COLO829 (cell line): ENCODE results near the gene CERK.
"Not testable (repeated sequence)": the region's sequence is repeated elsewhere in the genome, so short reads cannot be mapped to it uniquely, and the experiment has no call there.

Experiments
- DNase-seq: peaks from one replicate; pipeline ENCODE4 v3.0.0; 2012; ENCODE audit warnings: low spot score

The CERK gene

DNA sequence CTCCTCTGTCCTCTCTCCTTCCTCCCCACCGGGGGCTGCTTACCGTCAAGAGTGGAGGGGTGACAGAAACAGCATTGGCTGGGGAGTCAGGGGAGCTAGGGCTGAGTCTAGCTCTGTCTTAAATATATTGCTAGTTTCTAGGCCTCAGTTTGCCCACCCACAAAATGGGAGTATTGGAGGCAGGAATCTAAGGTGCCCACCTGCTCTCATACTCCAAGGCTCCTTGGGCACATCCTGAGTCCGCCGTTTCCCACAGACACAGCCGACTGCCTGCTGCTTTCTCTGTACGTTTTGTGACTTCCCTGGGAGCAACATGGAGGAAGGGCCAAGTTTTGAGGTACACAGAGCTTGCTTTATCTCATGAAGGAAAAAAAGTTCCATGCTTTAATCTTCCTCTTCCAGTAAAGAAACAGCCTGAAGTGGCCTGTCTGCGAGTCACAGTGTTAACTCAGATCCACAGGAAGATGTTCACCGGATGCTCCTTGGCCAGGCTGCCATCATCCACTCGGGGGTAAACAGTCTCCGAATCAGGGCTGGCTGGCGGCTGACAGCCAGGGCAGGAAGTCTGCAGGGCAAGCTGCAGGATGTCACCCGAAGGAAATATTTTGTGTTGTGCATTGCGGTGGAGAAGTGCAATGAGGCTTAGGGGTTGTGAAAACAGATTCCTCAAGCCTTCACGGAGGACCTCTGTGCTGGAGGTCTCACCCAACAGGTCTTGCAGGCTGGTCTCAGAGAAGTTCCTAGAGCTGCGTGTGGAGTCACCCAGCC is 11.0 kb upstream of the CERK start:
- no peak for DNase-seq

DNA sequence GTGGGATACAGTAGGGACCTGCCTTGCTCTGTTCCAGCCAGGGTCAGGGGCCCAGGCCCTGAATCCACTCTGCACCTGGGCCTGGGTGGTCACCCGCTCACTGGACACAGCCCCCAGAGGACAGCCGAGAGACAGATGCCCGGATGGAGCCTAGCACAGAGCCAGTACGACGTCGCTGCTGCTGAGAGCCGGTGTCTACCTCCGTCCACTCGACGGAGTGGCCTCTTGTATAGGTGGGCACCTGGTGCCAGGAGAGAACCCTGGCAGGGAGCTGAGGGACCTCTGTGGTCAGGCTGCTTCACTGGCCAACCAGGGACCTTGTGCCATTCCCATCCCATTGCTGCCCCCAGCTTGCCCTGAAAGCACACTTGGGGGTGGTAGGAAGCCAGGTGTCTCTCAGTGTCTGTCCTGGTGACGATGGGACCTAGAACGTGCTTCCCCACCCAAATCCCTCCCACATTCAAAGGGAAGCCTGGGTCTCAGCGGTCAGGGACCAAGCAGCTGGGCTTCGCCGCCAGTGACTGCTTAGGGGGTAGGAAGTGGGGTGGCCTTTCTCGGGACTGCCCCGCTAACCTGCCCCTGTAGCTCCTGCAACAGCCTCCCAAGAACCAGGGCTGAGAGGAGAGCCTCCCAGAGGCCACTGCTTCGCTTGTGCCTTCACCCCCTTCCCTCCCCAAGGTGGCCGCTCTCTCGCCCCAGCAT is 10.3 kb upstream of the CERK start:
- DNase-seq: no peak

DNA sequence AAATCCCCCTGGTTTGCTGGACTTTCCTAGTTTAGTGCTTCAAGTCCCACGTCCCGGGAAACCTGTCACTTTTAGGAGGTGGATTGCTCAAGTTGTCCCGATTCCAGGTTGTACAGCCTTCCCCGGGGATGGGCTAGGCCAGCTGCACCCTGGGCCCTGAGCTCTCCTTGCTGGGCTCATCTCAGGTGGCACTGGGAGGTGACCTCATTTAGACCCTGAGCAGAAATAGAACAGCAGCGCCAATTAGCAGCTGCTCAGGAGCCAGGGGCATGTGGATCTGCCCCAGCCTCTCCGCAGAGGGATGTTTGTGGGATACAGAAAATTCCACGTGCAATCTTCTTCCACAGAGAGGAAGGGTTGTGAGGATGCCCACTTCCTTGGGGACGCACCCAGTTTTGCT is 9.6 kb upstream of the CERK start:
- DNase-seq: no peak

DNA sequence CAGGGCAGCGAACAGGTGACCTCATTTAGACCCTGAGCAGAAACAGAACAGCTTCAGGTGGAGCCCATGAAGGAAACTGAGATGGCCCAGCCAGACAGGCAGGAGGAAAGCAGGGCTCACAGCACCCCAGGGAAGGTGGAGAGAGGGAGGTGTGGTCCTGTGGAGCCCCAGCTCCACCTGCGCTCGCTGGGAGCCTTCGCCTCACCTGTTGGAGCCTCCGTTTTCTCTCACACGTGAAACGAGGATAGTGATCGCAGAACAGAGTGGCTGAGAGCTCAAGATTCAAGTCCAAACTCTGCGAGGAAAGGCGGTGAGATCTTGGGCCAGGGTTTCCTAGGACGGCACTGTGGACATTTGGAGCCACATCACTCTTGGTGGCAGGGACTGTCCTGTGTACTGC is 8.6 kb upstream of the CERK start:
- no peak for DNase-seq

DNA sequence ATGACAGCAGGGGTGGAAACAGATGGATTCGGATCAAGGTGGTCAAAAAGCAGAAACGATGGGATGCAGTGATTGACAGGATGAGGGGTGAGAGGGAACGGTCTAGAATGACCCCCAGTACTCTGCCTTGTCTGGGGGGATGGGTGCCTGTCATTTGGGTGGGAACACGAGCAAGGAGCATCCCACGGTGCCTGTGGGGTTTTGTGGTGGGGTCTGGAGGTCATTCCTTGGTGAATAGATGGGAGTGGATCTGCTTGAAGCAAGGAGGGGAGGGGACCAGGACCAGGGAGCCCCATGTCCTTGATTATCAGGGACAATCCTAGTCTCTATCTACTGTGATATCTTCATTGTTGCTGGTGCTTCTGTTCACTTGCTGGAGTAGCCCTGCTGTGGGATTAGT is 8.1 kb upstream of the CERK start:
- no peak for DNase-seq

DNA sequence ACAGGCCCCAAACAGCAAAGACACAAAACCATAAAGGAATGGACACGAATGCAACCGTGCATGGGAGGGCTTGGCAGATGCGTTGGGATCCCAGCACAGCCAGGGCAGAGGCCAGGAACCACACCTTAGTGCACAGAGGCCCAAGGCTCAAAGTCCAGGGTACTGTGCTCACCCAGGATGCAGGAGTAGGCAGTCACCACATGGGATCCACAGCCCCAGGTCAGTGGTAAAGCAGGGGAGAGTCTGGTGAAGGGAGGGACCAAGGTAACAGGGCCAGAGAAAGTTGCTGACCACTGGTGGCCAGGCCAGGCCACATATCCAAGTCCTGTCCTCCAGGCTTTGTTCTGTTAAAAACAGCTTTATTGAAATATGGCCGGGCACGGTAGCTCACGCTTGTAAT is 6.5 kb upstream of the CERK start:
- DNase-seq: no peak

DNA sequence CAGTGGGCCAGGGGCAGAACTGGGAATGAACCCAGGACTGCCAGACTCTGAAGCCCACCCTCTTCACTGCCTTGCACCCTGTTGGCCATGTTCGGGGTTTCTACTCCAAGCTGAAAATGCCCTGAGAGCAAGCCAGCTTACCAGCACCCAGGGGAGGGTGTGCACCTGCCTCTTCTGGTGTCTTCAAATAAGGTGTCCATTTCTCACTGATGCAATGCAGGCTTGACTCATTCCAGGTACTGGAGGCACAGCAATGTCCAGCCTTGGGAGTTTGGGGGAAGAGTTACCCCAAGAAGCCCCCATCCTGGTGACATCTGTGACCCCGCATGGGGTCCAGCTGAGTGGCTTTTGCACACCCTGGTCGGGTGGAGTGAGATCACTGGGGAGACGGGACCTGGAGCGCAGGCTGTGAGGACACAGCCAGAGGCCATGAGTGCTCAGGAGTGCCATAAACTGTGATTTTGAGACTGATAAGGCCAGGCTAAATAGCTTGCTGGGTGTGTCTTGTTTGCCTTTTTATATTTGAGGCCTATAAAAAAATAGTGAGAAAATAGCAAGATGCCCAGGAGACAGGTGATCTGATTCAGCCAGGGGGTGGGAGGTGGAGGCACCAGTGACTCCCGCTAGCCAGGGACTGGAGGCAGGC is 4.6 kb upstream of the CERK start:
- DNase-seq: no peak

DNA sequence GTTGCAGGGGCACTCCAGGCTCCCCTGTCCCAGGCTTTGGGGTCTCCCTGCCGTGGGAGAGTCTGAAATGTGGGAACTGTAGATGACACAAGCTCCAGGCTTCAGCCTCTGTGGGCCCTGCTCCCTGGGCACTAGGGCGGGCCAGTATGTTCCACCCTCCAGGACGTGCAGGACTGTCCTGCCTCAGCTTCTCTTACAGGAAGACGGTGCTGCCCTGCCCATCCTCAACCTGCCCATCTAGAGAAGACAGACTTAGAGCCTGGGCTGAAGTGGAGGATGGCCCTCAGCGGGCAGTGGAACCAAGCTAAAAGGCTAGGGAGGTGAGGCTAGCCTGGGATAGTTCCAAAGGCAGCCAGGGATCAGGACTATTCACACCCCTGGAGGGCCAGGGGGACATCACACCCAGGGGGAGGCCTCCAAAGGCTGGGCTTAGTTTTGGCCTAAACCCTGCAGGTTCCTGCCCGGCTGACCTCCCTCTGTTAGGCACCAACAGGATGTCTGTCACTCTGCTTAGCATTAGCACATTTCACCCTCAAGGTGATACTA is 4.0 kb upstream of the CERK start:
- DNase-seq: no peak

DNA sequence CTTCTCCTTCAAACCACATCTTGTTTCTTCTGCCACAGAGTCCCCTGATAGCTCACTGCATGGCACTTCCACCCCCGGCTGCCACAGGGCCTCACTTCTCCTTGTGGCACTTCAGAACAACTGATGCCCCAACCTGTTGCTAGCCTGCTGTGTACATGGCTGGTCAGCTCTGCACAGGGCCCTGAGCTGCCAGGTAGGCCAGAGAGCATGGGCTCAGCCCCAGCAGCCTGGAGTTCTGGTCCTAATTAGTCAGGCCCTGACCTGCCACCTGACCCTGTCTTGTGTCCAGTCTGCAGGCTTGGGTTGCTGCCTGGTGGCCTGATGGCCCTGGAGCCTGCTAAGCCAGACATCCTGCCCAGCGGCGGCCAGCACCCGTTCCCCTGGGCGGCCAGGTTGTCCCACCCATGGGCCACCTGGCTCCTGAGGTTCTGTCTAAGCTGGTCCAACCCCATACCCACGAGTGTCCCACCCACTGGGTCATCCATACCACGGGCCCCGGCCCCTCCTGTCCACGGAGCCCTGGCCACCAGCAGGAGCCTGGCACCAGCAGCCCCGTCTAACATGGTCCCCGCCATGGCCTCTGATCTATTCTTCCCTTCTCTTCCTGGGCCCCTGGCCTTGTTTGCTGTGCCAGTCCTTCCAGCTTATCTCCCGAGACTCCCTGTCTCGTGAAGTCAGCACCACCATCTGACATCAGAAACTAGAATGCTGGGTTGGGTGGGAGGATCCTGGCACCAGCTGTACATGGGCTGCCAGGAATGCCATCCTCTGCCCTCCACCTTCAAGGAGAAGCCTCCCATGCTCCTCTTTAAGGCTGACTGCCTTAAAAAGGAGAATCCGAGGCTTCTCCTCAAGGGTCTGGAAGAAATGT is 3.1 kb upstream of the CERK start:
- DNase-seq: no peak

DNA sequence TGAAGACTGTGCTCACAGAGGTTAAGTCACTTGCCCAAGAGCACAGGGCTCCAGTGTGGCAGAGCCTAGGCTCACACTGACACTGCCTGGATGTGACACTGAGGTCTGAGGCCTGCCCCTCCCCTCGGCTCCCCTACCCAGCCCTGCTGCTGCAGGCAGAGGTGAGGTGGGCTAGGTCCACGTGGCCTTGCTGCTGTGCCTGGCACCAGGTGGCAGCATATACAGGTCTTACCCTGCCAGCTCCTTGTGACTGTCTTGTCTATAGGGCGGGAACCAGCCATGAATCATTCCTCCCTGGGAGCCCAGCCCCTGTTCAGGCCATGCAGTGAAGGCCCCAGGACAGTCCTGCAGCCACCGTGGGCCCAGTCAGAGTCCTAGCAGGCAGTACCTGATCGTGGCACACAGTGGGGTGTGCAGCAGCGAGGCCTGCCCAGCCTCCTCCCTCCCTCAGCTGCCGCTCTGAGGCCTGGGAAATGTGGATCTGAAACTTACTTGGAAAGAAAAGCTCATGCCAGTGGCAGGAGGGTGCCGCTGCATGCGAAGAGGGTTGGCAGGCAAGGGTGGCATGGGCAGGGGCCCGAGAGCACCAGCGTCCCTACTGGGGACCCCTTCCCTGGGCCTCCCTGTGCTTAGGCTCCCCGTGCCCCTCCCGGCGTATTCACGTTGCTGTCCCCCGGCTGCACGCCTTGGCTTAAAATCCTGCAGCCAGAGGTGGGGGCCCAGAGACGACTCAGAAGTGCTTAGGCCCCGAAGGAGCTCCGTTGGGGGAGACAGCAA is 1.2 kb upstream of the CERK start:
- no peak for DNase-seq

DNA sequence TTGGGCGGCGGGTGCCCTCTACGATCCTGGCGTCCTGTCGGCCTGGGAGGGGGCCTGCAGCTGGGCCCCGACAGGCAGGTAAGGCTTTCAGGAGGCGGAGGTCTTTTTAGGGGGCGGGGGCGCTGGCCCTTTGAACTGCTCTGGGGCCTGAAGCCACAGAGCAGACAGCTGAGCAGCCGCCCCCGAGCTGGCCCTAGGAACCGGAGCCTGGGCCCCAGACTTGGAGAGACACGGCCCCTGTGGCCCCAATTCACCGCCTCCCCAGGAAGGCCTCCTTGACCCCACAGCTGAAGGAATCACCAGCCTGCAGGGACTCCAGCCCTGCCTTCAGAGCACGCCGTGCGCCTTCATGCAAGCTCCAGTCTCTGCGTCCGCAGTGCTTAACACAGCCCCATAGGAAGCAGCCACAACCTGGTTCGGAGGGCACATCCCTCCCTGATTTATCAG is 618 bp upstream of the CERK start:
- DNase-seq: no peak

DNA sequence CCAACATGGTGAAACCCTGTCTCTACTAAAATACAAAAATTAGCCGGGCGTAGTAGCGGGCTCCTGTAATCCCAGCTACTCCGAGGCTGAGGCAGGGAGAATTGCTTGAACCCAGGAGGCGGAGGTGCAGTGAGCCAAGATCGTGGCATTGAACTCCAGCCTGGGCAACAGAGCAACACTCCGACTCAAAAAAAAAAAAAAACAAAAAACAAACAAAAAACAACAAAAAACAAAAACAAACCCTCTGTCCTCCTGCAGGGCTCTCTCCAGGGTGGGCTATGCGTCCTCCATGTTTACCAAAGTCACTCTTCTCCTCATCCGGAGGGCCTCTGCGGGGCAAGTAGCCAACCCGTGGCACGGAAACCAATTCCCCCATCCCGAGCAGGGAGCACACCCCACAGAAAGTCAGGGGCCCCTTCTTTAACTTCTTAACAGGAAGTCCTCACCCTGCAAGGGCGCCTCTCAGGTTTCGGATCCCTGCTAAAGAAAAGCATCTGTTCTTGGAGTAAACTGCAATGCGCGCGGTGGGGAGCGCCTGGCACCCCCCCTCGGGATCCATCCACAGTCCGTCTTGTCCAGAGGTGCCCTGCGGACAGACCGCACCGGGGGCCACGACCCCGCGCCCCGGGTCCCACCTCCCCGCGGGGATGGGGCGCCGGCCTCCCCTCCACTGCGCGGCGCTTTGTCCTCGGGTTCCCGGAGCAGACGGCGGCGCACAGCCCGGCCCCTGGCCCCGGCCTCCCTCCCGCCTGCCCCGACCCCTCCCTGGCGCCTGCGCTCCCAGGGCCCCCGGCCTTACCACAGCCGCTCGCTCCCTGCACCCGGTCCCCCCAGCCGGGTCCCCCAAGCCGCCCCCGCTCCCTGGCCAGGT is 712 bp downstream of the CERK start:
- no peak for DNase-seq

DNA sequence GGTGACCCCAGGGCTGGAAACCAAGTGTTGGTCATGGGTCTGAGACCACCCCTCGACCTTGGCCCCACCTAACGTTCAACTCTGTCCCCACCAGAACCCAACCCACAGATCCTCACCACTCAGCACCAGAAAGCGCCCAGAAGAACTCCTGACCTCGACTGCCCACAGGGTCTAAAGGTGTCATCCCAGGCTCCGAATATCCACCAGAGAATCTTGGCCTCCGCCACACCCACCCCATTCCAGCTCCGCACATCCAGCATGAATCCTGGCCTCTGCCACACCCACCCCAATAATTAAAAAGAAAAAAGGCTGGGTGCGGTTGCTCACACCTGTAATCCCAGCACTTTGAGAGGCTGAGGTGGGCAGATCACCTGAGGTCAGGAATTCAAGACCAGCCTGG is 1.3 kb downstream of the CERK start:
- no peak for DNase-seq

DNA sequence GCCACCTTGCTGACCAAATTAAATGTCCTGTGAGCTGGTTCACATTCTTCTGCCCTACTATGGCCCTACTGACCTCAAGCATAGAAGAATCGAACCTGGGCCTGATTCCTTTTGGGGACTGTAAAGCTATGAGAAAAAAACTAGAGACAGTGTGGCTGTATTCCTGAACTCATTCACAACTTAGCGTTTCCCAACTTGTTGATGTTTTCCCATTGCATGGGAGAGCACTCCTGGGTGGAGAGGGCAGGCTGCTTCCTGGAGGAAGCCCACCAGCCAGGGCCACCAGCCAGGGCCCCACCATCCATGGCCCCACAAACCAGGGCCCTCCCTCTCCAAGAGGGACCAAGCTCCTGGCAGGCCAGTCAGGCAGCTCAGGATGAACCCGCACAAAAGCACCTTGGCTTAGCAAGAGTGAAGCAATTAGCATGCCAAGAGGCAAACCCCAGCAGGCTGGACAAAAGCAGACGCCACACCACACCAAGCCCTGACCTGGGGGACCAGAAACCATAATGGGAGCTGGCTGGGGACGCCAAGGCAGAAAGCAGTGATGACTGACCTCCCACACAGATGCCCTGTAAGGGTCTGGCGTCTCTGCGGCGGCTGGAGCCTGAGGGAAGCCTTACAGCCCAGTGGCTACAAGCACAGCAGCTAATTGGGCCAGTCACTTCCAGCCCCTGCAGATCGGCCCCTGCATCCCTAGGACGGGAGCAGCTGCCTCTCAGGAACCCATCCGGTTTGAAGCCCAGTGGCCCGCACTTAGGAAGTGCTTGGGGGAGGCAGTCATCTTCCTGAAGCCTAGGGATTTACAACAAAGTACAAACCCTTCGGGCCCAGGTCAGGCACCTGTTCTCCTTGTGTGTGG is 2.1 kb downstream of the CERK start:
- no peak for DNase-seq

DNA sequence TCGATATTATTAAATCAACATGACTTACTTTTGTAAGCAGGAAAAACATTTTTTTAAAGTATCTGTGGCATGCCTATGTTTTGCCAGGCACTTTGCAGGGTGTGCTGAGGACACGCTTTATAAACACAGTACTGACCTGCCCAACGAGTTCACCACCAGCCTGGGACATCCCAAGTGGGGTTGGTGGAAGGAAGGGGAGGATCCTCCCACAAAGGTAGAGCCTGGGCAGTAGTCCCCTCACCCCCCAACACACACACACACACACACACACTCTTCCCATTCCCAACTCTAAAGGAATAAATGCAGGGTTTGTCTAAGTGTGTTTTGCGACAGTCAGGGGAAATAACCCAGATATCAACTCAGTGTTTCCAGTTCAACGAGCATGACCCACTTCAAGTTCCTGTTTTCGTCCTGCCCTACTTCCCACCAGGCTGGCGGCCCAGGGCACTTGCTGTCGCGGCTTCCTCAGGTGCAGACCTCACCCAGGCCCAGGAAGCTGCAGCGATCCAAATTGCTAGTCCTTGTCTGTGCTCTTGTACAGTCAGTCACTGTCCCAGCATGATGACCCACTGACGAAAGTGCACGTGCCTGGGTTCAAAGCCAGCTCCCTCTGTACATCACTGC is 3.1 kb downstream of the CERK start:
- DNase-seq: no peak

DNA sequence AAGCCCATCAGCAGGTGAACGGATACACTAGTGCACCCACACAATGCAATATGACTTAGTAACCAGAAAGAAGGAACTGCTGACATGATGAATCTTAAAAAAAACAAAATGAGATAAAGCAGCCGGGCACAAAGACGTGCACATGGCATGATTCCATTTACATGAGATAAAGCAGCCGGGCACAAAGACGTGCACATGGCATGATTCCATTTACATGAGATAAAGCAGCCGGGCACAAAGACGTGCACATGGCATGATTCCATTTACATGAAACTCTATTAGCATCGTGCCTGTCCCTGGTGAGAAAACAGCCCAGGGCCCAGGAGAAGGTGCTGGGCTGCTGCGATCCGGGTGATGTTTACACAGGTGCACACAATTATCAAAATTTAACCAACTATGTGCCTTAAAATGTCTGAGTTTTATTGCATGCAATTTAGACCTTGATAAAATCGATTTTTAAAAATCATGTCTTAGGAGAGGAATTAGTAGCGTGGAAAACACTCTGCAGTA is 3.8 kb downstream of the CERK start:
- DNase-seq: not testable (repeated sequence)

DNA sequence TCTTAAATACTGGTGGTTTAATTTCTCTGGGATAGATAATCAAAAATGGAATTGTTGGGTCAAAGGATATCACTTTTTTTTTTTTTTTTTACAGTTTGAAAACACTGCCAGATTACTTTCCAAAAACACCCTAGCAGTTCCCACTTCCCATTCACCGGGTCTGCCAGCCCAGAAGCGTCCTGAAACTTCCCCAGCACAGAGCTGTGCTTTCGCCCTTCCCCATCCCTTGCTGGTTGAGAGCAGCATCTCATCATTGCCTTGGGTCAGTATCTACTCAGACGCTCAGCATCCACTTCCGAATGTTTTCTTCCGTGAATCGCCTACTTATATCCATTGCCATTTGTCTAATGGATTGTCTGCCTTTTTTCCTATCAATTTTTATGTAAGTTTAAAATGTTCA is 5.5 kb downstream of the CERK start:
- DNase-seq: no peak

DNA sequence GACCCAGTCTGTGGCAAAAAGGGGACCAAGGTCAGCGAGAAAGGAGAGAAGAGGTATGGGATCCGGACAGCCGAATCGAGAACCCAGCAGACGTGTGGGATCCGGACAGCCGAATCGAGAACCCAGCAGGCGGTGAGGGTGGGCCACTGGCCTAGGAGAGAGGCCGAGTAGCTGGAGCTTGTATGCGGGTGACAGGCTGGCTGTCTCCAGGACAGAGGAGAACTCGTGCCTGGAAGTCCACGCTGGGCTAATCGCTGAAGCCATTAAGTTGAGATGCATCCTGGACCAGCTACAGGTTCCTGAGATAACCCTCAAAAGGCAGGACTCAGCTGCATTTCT is 6.0 kb downstream of the CERK start:
- no peak for DNase-seq
